Stimulated activated CD4-positive, alpha-beta T cell treated with anti-CD3 and anti-CD28 coated beads, Interleukin-1b, Interleukin-23, amount 100 ng/mL, for 48 hours (primary cell): Measurements from ENCODE around the gene YIPF7.

Experiments
- DNase-seq: peaks from one replicate; pipeline ENCODE4 v3.0.0-alpha.2; 2020

YIPF7 gene

DNA sequence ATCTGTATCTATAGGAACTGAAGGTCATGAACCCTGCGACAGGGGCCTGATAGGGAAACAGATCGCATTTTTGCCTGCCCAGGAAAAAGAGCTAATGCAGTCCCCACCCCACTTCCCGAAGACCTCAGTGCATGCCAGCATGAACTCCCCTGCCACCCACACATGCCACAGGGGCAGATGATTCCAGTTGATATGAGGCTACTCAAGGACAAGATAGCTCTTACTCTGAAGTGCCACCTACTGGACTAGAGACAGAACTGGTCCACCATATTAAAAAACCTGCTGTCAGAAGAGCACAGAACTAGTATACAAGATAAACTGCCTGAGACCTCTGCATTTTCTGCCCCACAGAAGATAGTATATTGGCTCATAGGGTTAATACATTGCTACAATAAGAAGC lies 68.0 kb downstream of the YIPF7 start:
- no peak for DNase-seq

DNA sequence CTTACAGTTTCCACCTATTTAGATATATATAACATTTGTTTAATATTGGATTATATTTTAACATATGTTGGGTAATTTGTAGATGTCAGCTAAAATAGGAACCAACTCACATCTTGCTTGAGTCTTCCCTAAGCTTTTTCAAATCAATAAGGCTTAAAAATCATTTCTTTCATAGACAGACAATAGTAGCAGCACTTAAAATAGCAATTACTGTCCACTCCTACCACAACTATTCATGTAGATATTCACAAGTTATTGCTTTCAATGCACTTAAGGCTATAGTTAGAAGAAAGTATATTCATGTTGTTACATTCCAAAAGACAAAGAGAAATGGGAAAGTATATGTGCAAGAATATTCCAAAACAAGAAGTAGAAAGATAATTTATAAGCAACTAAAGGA lies 71.2 kb downstream of the YIPF7 start:
- no peak for DNase-seq

DNA sequence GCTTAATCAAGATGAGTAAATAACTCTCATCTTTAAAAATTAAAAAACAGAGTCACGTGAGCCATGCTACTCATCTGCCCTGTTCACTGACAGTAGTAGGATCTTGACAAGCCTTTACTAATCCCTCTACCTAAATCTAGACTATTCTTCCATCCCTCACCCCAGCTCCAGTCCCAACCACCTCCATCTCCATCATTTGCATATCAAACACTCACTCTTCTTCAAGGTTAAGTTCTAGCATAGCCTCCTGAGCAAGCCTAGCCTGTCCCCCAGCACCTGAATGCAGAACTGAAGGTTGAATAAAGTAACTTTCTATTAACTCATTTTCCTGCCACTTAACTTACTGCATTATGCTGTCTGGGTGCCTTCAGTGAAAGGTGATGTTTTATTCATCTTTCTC lies 72.5 kb downstream of the YIPF7 start:
- no peak for DNase-seq
